Sigmoid colon (tissue), 3 donors: Measurements from ENCODE around the gene GALNT14.

Experiments
- POLR2A ChIP-seq, 2 donors: fragments of 450-650 bp; IDR thresholded peaks; one replicate each; pipeline ENCODE4 v1.6.1; 2016; ENCODE audit warnings: antibody characterized with exemption in 2 of 2, mild to moderate bottlenecking in 2 of 2, moderate library complexity in 2 of 2
- TF ChIP-seq, protein P1 (sequence below), 4 experiments: fragments of 450-650 bp in 3 of 4; fragments of 200-600 bp in 1 of 4; IDR thresholded peaks; one replicate each; pipeline ENCODE4 v1.5.1; 2016 to 2019; ENCODE audit warnings: antibody characterized with exemption in 4 of 4, mild to moderate bottlenecking in 3 of 4, moderate library complexity in 2 of 4

DNA sequence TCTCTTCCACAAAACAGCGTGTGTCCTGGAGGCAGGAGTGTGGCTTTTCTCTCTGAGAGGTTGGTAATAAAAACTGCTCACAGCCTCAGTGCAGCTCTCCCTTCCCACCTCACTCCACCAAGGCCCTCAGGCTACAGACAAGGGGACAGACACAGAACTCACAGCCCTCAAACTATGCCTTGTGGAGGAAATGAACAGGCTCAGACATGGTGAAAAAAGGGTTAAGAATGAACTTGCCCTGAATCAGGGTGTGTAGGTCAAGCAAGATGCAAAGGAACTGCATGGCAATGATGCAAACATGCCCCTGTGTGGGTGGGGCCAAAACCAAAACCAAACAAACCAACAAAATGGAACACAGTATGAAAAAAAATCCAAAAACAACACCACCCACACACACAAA, 125.8 kb downstream of the GALNT14 start:
- TF ChIP-seq, protein P1, sequence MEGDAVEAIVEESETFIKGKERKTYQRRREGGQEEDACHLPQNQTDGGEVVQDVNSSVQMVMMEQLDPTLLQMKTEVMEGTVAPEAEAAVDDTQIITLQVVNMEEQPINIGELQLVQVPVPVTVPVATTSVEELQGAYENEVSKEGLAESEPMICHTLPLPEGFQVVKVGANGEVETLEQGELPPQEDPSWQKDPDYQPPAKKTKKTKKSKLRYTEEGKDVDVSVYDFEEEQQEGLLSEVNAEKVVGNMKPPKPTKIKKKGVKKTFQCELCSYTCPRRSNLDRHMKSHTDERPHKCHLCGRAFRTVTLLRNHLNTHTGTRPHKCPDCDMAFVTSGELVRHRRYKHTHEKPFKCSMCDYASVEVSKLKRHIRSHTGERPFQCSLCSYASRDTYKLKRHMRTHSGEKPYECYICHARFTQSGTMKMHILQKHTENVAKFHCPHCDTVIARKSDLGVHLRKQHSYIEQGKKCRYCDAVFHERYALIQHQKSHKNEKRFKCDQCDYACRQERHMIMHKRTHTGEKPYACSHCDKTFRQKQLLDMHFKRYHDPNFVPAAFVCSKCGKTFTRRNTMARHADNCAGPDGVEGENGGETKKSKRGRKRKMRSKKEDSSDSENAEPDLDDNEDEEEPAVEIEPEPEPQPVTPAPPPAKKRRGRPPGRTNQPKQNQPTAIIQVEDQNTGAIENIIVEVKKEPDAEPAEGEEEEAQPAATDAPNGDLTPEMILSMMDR (IDR thresholded peaks at IDR 0.05) = no peak
- no peak for TF ChIP-seq POLR2A (IDR thresholded peaks at IDR 0.05)
